Activated T-helper 1 cell treated with Interleukin-2 at 50 U/mL for 16 hours (primary cell): ENCODE measurements around the gene FAM83F.

Source experiments
- DNase-seq: peaks from one replicate; pipeline ENCODE4 v3.0.0-alpha.2; 2020; ENCODE audit warnings: low read depth

FAM83F gene

DNA sequence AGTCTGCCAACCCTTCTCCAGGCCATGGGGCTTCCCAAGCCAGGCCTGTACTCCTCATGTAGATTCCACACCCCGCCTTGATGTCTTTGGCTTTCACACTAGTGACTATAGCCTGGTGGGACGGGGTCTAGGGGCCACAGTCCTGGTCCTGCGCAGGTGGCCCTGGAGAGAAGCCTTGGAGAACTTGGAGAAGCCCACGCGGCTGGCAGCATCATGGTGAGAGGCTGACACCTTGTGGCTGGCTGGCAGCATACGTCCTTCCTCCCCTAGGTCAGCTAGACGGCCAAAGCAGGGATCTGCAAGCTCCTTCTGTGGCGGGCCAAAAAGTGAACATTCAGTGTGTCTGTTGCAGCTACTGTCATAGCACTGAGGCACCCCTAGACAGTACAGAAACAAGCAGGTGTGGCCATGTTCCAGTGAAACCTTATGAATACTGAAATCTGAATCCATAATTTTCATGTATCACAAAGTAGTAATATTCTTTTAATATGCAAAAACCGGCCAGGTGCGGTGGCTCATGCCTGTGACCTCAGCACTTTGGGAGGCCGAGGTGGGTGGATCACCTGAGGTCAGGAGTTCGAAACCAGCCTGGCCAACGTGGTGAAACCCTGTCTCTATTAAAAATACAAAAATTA lies 42.0 kb downstream of the FAM83F start:
- DNase-seq, result no peak

DNA sequence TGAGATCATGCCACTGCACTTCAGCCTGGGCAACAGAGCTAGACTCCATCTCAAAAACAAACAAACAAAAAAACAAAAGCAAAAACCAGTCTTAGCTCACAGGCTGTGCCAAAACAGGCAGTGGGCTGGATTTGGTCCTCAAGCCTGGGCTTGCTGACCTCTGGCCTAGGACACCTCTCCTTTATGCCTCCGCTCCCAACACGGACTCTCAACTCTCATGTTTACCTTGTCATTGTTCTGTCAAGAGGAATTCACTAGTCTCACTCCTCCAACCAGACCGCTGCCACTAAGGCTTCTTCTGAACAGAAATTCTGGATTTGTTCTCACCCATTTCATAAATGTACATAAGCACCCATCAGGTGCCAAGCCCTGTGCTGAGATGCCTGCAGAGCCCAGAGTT lies 42.6 kb downstream of the FAM83F start:
- DNase-seq, result no peak

DNA sequence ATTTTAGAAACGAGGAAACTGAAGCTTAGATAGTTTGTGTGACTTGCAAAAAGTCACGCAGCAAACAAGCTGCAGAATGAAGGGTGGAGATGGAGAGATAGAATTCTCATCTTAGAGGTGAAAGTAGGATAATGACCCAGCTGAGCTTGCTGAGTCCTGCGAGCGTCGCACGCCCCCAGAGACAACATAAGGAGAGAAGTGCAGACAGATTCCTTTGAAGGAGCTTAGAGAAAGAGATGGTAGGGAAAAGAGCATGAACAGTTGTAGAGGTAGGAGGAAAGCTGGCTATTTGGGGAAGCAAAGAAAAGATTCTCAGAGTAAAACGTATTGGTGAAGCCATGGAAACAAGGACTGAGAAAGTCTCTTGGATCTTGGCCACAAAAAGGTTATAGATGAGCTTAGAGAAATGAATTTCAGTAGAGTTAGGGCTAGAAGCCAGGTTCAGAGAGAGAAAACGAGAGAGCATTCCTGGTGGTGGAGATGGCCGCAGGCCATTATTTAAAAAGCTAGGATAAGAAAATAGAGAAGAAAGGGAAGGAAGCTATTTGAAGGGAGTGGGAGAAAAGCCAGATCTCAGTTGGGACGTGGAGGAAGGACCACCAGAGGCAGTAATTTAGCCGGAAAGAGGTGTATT lies 44.8 kb downstream of the FAM83F start:
- no peak for DNase-seq

GRCh38 chr22:40040927-40041326 lies 46.2 kb downstream of the FAM83F start:
- DNase-seq, result no peak

- DNase-seq, result no peak
These were observed 46.8 kb downstream of the FAM83F start for GRCh38 chr22:40041366-40042137.

- DNase-seq, result no peak
These were observed 47.6 kb downstream of the FAM83F start for GRCh38 chr22:40042312-40042711.

DNA sequence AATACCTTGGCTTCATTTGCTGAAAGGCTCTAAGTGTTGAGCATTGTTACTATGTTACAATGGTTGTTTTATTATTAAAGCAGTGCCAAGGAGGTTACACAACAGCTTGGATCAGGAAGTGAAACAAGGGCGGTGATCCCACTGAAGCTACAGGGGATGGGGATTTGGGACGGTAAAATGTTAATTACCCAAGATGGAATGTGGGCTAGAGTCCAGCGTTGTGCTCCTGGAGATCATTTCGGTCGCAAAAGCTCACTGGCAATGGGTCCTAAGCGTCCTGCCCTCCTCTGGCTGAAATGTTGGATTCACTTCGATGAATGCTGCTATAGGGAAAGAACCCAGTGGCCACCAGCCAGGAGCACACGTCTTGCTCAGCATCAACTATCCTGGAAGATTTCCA lies 48.3 kb downstream of the FAM83F start:
- no peak for DNase-seq

GRCh38 chr22:40043793-40044101 lies 49.0 kb downstream of the FAM83F start:
- no peak for DNase-seq

DNA sequence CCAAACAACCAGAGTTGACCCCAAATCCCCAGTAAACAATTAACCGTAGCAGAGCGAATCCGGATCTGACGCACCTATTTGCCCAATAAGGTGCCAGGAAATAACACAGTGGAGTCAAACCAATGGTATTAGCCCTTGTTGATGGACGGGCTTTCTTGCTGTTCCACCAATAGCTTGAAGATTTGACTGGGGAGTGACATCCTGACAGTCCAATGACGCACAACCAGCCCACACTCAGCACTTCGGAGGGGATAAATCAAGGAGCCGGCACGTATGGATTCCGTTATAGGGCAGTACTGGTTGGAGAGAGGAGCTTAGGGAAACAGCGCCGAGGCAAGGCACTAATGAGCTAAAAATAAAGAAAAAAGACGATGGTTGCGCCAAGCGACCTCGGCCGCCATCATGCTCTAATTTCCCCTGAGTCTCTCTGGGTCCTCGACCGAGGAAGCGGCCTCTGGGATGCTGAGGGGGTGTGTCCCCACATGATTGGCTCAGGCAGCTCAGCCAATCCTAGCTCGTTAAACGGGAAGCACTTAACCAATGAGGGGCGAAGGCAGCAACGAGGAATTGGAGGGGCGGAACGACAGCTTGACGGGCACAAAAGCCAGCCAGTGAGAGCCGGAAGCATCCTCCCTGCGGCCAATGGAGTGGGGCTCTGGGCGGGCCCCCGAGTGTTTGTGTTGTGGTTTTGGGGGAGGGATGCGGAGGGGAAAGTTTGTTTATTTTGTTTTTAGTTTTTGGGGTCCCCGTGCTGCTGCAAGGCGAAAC lies 49.5 kb downstream of the FAM83F start:
- peak; percentile 96 for DNase-seq

DNA sequence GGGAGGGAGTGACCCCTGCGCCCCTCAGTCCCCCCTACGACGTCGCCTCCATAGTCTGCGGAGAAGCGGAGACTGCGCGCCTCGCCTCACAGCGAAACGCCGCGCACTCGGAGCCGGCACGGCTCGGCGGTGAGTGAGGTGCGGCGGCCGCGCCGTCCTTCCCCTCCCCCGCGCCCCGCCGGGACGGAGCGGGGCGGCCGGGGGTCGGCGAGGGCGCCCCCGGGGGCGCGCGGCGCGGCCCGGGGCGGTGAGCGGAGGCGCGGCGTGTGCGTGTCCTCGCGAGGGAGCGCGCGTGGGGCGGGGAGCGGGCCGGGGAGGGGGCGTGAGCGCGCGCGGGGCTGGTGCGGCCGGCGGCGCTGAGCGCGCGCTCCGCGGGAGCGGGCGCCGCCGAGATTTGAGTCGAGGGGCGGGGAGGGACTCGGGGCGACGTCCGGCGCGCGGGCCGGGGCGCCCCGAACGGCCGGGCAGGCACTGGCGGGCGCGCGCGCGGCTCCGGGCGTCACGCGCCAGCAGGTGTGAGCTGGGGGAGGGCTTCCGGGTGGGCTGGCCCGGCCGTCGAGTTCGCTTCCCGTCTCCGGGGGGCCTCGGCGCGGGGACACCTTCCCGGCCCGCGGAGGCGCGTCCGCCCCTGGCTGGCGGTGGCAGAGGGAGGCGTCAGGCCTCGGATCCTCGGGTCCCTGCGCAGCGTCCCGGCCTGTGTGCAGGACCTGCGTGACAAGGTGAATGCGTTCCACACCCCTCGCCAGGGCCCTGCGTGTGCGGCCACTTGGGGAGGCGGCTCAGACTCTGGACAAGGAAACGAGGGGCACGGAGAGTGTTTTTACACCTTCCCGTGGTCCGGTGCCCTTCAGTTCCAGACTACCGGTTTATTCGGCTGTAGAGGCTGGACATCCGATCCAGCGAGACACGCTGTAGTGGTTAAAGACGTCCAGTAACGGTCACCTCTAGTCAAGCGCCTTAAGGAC lies 50.4 kb downstream of the FAM83F start:
- DNase-seq, result peak; percentile 71

GRCh38 chr22:40046126-40046525 lies 51.4 kb downstream of the FAM83F start:
- no peak for DNase-seq

- DNase-seq, result no peak
These were observed 55.5 kb downstream of the FAM83F start for GRCh38 chr22:40050258-40050657.

DNA sequence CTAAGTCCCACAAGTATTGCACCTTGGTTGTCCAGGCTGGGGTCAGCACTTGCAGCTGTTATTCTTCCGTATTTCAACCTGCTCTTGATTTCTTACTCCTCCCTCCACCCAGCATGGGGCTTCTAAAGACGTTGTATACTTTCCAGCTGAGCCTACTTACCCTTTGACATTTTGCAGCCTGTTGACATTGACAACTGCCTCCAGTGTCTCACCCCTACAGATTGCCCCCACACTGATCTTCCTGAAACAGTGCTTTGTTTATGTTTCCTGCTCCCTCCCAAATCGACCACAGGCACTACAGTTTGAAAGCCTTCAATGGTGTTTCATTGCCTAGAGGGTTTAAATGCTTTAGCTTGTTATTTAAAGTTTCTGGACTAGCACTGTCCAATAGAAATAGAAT lies 56.6 kb downstream of the FAM83F start:
- no peak for DNase-seq

DNA sequence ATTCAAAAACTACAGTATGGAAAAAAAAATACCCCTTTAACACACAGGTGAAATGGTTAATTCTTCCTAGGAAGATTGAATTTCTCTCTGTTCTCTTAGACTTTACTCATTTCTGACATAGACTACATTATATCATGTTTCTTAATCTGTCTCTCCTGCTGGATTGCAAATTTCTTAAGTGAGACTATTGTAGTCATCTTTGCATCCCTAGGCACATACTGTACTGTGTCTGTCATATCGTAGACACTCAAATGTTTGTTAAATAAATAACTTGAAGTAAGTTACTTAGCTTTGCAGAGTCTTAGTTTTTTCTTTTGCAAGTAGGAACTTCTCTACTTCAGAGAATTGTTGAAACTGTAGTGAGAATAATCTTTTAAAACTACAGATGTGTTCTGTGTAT lies 58.7 kb downstream of the FAM83F start:
- no peak for DNase-seq

- no peak for DNase-seq
These were observed 59.7 kb downstream of the FAM83F start for GRCh38 chr22:40054486-40054885.

GRCh38 chr22:40055143-40055883 lies 60.6 kb downstream of the FAM83F start:
- no peak for DNase-seq

- no peak for DNase-seq
These were observed 61.4 kb downstream of the FAM83F start for GRCh38 chr22:40056154-40056553.

DNA sequence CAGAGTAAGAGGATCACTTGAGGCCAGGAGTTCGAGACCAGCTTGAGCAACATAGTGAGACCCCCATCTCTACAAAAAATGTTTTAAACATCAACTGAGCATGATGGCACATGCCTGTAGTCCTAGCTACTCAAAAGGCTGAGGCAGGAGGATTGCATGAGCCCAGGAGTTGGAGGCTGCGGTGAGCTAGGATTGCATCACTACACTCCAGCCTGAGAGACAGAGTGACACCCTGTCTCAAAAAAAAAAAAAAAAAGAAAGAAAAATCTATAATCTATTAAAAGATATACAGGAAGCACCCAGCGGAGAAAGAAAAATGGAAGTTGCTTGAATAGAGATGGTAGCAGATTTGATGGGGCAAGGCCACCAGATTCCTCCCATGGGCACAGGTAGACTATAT lies 61.8 kb downstream of the FAM83F start:
- DNase-seq, result no peak

GRCh38 chr22:40057652-40058051 lies 62.9 kb downstream of the FAM83F start:
- no peak for DNase-seq

DNA sequence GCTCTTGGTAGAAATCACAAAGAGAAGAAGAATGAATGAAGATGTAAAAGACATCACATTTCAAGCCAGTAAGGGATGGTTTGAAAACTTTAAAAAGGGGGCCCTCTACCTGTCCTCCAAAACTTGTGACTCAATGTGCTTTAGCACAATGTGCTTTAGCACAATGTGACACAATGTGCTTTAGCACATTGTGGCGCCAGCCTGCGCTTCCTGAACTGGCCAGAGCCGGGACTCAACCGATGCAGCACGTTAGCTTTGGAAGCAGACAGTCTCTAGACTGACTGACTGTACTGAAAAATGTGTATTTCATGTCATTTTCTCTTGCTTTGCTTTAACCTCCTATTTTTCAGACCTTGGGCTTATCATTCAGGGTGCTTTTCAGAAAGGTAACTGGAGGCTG lies 63.5 kb downstream of the FAM83F start:
- DNase-seq, result no peak

DNA sequence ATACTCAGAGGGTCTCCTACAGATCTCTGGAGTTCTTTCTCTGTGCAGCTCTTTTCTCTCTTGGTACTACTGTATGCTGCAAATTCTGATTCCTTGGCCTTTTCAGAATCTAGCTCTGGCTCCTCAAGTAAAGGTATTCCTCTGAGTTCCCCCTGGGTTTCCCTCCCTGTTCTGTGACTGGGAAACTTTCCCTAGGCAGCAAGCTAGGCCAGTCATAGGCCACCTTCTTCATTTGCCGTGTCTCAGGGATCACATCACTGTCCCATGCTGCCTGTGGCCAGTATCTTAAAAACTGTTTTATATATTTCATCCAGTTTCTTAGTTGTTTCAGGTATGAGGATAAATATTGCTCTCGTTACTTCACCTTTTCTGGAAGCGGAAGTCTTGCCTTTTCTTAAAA lies 71.2 kb downstream of the FAM83F start:
- DNase-seq, result no peak
